AG04450 (cell line): ENCODE data around the gene C11orf54. TPM values are rescaled to one million over a fixed set of nuclear protein-coding genes. Genes with fewer than 3 reads are reported as not detected.

Experiments used
- CTCF ChIA-PET: fragments of 300-600, 350-600 bp; formaldehyde crosslinking; extraction: SDS; loops from one replicate; lab custom pipeline; 2022; ENCODE audit warnings: antibody characterized with exemption, inconsistent platforms; lab: Charles Lee
- POLR2A ChIA-PET: fragments of 350-600 bp; formaldehyde crosslinking; extraction: SDS; loops from one replicate; lab custom pipeline; 2021; ENCODE audit warnings: antibody characterized with exemption, inconsistent platforms; lab: Yijun Ruan, JAX
- DNase-seq: peaks from one replicate; pipeline ENCODE4 v3.0.0-alpha.2; 2011; ENCODE audit warnings: low read depth, low spot score
- H3K27ac ChIP-seq: one replicate; pipeline ENCODE4 v1.5.1; 2012; ENCODE audit warnings: low read depth, low read length, control low read depth
- H3K27me3 ChIP-seq: one replicate; pipeline ENCODE4 v1.6.0; 2012; ENCODE audit warnings: low read length; ENCODE audit not compliant: control insufficient read depth, insufficient read depth
- H3K4me3 ChIP-seq: 2 replicates; pipeline ENCODE4 v1.5.1; 2011; ENCODE audit warnings: mild to moderate bottlenecking, low read depth, low read length, control low read depth
- H3K9me3 ChIP-seq: 2 replicates; pipeline ENCODE4 v1.5.1; 2012; ENCODE audit warnings: low read length; ENCODE audit not compliant: control insufficient read depth, insufficient read depth
- CTCF ChIP-seq: IDR thresholded peaks from 2 replicates; pipeline ENCODE4 v1.5.1; 2011; ENCODE audit warnings: low read depth, low read length, control low read depth, inconsistent platforms
- polyA plus RNA-seq: library from polyadenylated mRNA; depleted of rRNA; stranded (reverse); fragments of >200 nt; gene quantifications from 2 replicates; pipeline ENCODE4 v1.2.3, GENCODE V29; 2011; rRNA removed
- small RNA-seq: library from RNA; depleted of rRNA; stranded (forward); fragments of <200 nt; gene quantifications from one replicate; pipeline ENCODE3, GENCODE V24; 2012; ENCODE audit warnings: low read depth; ENCODE audit not compliant: insufficient read length

The C11orf54 gene
- polyA plus RNA-seq, 1 experiment, result 28.0 TPM

GRCh38 chr11:93804879-93805278 is 63.4 kb downstream of the C11orf54 start:
- H3K4me3 ChIP-seq, result no peak overlapping the region
- CTCF ChIA-PET, result no interaction called here
- no peaks in the 10 kb centered on the region for H3K27me3 ChIP-seq
- POLR2A ChIA-PET, result no interaction called here
- DNase-seq, result no peak
- H3K27ac ChIP-seq, result no peak overlapping the region
- H3K9me3 ChIP-seq, result no peaks in the 10 kb centered on the region
- no peak for TF ChIP-seq CTCF

- DNase-seq, result no peak
- Histone ChIP-seq H3K27ac (no peak overlapping the region), H3K9me3 (no peaks in the 10 kb centered on the region), H3K27me3 (no peaks in the 10 kb centered on the region), H3K4me3 (no peak overlapping the region)
- ChIA-PET CTCF (no interaction called here), POLR2A (interaction anchor here (0.7 to 1.0 kb wide), 2 partner anchors 24 to 109 kb away, joined by 3 to 8 read pairs; partner anchors contain the start of gene MED17)
- TF ChIP-seq CTCF, result no peak
Observed at GRCh38 chr11:93807980-93808379, 66.5 kb downstream of the C11orf54 start.

- ChIA-PET POLR2A (no interaction called here), CTCF (no interaction called here)
- DNase-seq, result no peak
- no peaks in the 10 kb centered on the region for H3K27me3 ChIP-seq
- no peaks in the 10 kb centered on the region for H3K9me3 ChIP-seq
- no peak for TF ChIP-seq CTCF
- no peak overlapping the region for H3K4me3 ChIP-seq
- no peak overlapping the region for H3K27ac ChIP-seq
Observed at GRCh38 chr11:93813974-93814373, 72.5 kb downstream of the C11orf54 start.

Small RNA genes lying within 50 kb of the gene (small RNA-seq; reads per million reads assigned to genes)
- gene RF00019 (not detected), gene RF00493 (not detected), gene SCARNA9 (not detected), gene SNORA1 (not detected), gene SNORA18 (not detected), gene SNORA25 (not detected), gene SNORA32 (not detected), gene SNORA40 (not detected), gene SNORA8 (not detected), gene SNORD5 (not detected), gene SNORD6 (10,954 reads per million, percentile 99 among the genes with 10 or more reads in this experiment)

Other genes starting within 250 kb of the C11orf54 start
- 8.6 and 9.4 TPM in 2 replicates for gene SMCO4, start 198.3 kb upstream of the C11orf54 start, polyA plus RNA-seq
- 7.6 and 14.2 TPM in 2 replicates for gene CEP295, start 80.0 kb upstream of the C11orf54 start, polyA plus RNA-seq
- 106 and 151 TPM in 2 replicates for gene TAF1D, start 177 bp upstream of the C11orf54 start, polyA plus RNA-seq
- gene MED17, start 42.6 kb downstream of the C11orf54 start, polyA plus RNA-seq, result 18.6 and 23.1 TPM in 2 replicates
- gene VSTM5, start 108.9 kb downstream of the C11orf54 start, polyA plus RNA-seq, result 0.55 and 0.57 TPM in 2 replicates